ENCODE data around the gene MMEL1.

- TF ChIP-seq CTCF (IDR thresholded peaks at IDR 0.05) = no peak
- no peak for TF ChIP-seq ZFX (IDR thresholded peaks at IDR 0.05; ENCODE audit: borderline replicate concordance)
Observed at GRCh38 chr1:2595261-2595811, 37.5 kb downstream of the MMEL1 start.
